Germinal center (tissue), 1 donor: ENCODE measurements around the gene CISTR.
"Not testable (repeated sequence)": the region's sequence is repeated elsewhere in the genome, so short reads cannot be mapped to it uniquely, and the experiment has no call there.

Source experiments
- DNase-seq: peaks from one replicate; pipeline ENCODE4 v3.0.0; 2012; ENCODE audit warnings: mixed read lengths, low spot score

The CISTR gene

GRCh38 chr12:53751336-53752191 is at the start of gene CISTR:
TSS of gene CISTR (minus strand) at chr12:53751979.
- peak; percentile 71 for DNase-seq

GRCh38 chr12:53798575-53798974 is 46.8 kb upstream of the CISTR start:
- DNase-seq, result no peak

GRCh38 chr12:53795927-53796326 is 44.1 kb upstream of the CISTR start:
- DNase-seq, result no peak

GRCh38 chr12:53793221-53793620 is 41.4 kb upstream of the CISTR start:
- DNase-seq, result no peak

GRCh38 chr12:53791735-53792326 is 40.1 kb upstream of the CISTR start:
- DNase-seq, result peak; percentile 9

GRCh38 chr12:53789570-53789969 is 37.8 kb upstream of the CISTR start:
- no peak for DNase-seq

GRCh38 chr12:53788892-53789291 is 37.1 kb upstream of the CISTR start:
- DNase-seq, result no peak

GRCh38 chr12:53786411-53786810 is 34.6 kb upstream of the CISTR start:
- no peak for DNase-seq

- no peak for DNase-seq
These were observed 33.4 kb upstream of the CISTR start for GRCh38 chr12:53785161-53785560.

GRCh38 chr12:53782093-53782703 is 30.4 kb upstream of the CISTR start:
- DNase-seq, result no peak

GRCh38 chr12:53781228-53781801 is 29.5 kb upstream of the CISTR start:
- no peak for DNase-seq

- no peak for DNase-seq
These were observed 28.5 kb upstream of the CISTR start for GRCh38 chr12:53780323-53780722.

- DNase-seq, result not testable (repeated sequence)
These were observed 27.9 kb upstream of the CISTR start for GRCh38 chr12:53779679-53780078.

GRCh38 chr12:53777936-53778644 is 26.3 kb upstream of the CISTR start:
- no peak for DNase-seq

- DNase-seq, result no peak
These were observed 25.6 kb upstream of the CISTR start for GRCh38 chr12:53777412-53777811.

GRCh38 chr12:53776872-53777271 is 25.1 kb upstream of the CISTR start:
- no peak for DNase-seq

GRCh38 chr12:53775478-53776145 is 23.8 kb upstream of the CISTR start:
- DNase-seq, result no peak

- DNase-seq, result no peak
These were observed 18.5 kb upstream of the CISTR start for GRCh38 chr12:53770281-53770680.

GRCh38 chr12:53768976-53769375 is 17.2 kb upstream of the CISTR start:
- no peak for DNase-seq

- no peak for DNase-seq
These were observed 15.1 kb upstream of the CISTR start for GRCh38 chr12:53766881-53767280.

GRCh38 chr12:53765891-53766290 is 14.1 kb upstream of the CISTR start:
- DNase-seq, result no peak

GRCh38 chr12:53764615-53765014 is 12.8 kb upstream of the CISTR start:
- DNase-seq, result no peak
